22Rv1 (cell line): Measurements from ENCODE around the gene IL10RB.

ENCODE experiments used
- CTCF ChIP-seq: fragments of 450-650 bp; IDR thresholded peaks from 2 replicates; pipeline ENCODE4 v1.5.1; 2017; ENCODE audit warnings: mild to moderate bottlenecking
- ZFX ChIP-seq: fragments of 450-650 bp; IDR thresholded peaks from 2 replicates; pipeline ENCODE4 v1.6.1; 2017; ENCODE audit warnings: antibody characterized with exemption, borderline replicate concordance

DNA sequence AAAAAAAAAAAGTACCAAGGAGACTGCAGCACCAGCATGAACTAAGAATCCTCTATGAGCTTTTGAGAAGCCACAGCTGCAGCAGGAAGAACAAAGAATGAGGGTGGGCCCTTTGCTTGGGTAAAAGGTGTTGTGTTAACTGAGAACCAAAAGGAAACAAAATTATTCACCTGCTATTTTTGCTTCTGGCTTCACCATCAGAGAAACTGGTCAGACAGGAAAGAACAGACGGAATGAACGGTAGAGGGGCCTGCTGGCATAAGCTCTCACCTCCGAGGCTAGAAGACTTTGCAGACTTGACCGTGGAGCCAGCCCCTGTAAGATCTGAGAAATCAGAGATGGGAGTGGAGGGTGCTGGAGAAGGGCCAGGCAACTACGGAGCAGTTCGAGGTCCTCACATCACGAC is 27.6 kb downstream of the IL10RB start:
- no peak for TF ChIP-seq CTCF
- no peak for TF ChIP-seq ZFX
